ENCODE data around the gene TPO. TPM values are rescaled to one million over a fixed set of nuclear protein-coding genes. Genes with fewer than 3 reads are reported as not detected.

The TPO gene
- total RNA-seq, 1 donor from 2014 or later = 0.41 TPM

DNA sequence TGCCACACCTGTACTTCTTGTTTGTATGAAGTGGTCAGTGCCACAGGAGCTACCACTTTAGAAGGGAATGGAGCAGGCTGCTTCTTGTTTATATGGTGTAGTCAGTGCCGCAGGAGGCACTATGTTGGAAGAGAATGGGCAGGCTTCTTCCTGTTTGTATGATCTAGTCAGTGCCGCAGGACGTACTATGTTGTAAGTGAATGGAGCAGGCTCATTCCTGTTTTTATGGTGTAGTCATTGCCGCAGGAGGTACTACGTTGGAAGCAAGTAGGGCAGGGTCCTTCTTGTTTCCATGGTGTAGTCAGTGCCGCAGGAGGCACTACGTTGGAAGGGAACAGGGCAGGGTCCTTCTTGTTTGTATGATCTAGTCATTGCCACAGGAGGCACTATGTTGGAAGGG, 27.3 kb downstream of the TPO start:
- FAIRE-seq (no peak), DNase-seq (ENCODE audit: low spot score in 2 of 2) (no peak)

DNA sequence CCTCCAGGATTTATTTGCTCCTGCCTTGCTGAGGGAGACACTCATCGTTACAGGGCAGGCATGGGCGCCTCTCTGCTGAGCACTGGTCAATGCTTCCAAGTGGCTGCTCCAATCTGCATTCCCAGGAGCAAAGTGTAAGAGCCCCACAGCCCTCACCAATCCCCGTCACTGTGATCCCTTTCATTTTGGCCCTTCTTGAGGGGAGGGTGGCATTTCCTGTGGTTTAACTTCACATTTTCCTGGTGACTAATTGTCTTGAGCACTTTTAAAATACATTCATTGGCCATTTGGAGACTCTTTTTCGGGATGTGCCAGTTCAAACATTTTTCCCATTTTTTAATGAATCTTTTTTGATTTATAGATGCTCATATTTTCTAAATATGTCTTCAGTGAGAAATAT, 33.0 kb downstream of the TPO start:
- no peak for DNase-seq (ENCODE audit: low spot score in 2 of 2)
- FAIRE-seq = no peak

DNA sequence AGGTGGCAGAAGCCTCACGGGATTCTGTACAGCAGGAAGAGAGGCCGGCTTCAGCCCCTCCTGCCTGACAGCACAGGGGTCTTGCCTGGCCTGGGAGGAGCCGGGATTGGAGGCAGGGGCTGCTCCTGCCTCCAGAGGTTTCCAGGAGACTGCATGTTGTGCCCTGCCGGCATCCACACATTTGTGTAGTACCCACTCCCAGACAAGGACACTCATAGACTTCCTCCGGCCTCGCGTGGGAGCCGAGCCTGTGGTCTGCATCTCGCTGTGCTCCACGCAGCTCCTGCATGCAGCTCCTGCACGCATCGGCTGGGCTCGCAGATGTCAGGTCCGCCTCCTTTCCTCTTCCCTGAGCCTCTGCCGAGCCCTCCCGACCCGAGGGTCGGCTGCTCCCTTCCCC, 34.7 kb downstream of the TPO start:
- DNase-seq (ENCODE audit: low spot score in 2 of 2) (no peak), FAIRE-seq (no peak)

GRCh38 chr2:1450915-1451314, 37.7 kb downstream of the TPO start:
- no peak for FAIRE-seq
- no peak for DNase-seq (ENCODE audit: low spot score in 2 of 2)

- FAIRE-seq (no peak), DNase-seq (ENCODE audit: low spot score in 2 of 2) (no peak)
Measured at GRCh38 chr2:1451422-1451821, 38.2 kb downstream of the TPO start.

- DNase-seq (ENCODE audit: low spot score in 2 of 2) (no peak), FAIRE-seq (no peak)
Measured at GRCh38 chr2:1453561-1453960, 40.3 kb downstream of the TPO start.

DNA sequence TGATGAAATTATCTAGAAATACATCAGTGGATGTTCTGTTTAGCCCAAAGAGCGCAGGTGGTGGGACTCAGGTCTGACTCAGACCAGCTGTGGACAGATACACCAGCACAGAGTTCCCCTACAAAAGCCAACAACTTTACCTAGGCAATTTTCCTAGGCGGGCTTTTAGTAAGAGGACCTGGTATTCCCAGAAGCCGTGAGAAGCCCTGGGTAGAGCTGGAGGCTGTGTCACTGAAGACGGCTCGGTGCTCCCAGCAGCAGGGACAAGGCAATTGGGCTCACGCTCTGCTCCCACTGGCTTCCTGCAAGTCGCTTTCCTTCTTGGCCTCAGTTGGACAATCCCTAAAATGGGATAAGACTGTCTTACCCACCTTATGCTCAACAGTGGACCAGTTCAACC, 41.1 kb downstream of the TPO start:
- FAIRE-seq (no peak), DNase-seq (ENCODE audit: low spot score in 2 of 2) (no peak)

DNA sequence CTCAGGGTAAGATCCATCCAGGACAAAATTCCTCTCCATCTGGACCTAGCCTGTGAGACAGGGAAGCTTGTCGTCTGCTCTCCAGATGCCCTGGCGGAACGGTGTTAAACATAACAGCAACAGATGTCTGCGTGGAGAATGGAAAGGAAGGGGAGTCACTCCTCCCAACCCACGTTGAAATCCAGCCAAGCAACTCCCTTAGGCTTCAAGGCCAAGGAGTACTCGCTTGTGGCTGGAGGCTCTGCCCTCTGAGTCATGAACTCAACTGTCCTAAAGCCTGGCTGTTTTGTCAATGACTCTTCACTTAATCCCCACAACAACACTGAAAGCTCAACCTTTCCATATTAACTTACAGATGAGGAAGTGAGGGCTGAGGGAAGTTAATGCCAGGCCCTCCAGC, 42.2 kb downstream of the TPO start:
- FAIRE-seq (no peak), DNase-seq (ENCODE audit: low spot score in 2 of 2) (no peak)

- FAIRE-seq (no peak), DNase-seq (ENCODE audit: low spot score in 2 of 2) (no peak)
Measured at GRCh38 chr2:1458432-1458831, 45.2 kb downstream of the TPO start.

- FAIRE-seq (no peak), DNase-seq (ENCODE audit: low spot score in 2 of 2) (no peak)
Measured at GRCh38 chr2:1459727-1460126, 46.5 kb downstream of the TPO start.

GRCh38 chr2:1460851-1461418, 47.7 kb downstream of the TPO start:
- DNase-seq (ENCODE audit: low spot score in 2 of 2) (no peak), FAIRE-seq (no peak)

DNA sequence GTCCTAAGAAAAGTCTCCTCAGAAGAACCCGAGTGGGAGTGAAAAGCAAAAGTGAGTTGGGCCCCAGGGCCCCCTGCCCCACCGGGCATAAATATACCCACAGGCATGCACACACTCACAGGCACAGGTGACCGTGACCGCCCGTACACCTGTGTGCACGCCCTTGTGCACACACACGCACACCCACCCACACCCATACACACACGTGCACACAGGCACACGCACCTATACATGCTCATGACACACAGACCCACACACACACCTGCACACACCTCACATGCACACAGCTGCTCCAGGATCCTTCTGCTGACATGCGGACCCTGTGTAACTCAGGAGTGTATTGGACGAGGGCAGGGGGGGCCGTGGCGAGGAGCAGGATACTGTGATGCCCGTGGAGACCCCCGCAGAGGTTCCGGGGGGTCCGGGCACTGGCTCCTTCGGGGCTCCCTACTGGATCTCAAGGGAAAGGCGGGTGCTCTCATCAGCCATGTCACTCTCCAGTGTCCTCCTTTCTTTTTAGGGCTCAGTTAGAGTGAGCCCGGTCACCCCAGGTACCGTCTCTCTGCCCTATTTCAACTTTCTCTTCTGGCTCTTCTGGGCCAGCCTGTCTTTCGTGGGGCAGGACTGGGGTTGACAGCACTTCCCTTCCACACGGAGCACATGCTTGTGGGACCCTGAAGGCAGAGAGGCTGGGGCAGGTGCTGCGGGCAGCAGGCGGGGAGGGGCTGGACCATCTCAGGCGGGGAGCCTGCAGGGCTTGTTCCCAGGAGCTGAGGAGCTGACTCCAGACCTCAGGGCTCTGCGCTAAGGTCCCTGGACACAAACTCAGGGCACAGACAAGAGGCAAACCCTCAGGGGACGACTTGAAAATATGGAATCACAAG, 48.5 kb downstream of the TPO start:
- no peak for FAIRE-seq
- no peak for DNase-seq (ENCODE audit: low spot score in 2 of 2)

GRCh38 chr2:1462994-1463393, 49.7 kb downstream of the TPO start:
- no peak for DNase-seq (ENCODE audit: low spot score in 2 of 2)
- no peak for FAIRE-seq

DNA sequence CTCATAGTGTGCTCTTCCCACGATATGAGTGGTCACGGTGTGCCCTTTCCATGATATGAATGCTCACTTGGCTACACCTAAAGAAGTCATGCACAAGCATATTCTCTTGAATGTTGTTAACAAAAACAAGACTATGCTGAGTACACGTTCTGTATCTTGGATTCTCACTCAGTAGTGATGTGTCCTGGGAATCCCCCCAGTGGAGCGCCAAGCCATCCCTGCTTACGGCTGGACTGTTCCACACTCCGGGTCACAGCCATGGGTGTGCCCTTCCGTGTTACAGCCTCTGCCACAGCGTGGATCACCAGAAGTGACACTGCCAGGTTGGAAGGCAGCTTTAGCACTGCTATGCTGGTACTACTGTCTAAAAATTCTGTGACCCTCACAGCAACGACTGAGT, 59.1 kb downstream of the TPO start:
- FAIRE-seq (no peak), DNase-seq (ENCODE audit: low spot score in 2 of 2) (no peak)

- FAIRE-seq = no peak
- no peak for DNase-seq (ENCODE audit: low spot score in 2 of 2)
Measured at GRCh38 chr2:1476617-1477195, 63.4 kb downstream of the TPO start.

DNA sequence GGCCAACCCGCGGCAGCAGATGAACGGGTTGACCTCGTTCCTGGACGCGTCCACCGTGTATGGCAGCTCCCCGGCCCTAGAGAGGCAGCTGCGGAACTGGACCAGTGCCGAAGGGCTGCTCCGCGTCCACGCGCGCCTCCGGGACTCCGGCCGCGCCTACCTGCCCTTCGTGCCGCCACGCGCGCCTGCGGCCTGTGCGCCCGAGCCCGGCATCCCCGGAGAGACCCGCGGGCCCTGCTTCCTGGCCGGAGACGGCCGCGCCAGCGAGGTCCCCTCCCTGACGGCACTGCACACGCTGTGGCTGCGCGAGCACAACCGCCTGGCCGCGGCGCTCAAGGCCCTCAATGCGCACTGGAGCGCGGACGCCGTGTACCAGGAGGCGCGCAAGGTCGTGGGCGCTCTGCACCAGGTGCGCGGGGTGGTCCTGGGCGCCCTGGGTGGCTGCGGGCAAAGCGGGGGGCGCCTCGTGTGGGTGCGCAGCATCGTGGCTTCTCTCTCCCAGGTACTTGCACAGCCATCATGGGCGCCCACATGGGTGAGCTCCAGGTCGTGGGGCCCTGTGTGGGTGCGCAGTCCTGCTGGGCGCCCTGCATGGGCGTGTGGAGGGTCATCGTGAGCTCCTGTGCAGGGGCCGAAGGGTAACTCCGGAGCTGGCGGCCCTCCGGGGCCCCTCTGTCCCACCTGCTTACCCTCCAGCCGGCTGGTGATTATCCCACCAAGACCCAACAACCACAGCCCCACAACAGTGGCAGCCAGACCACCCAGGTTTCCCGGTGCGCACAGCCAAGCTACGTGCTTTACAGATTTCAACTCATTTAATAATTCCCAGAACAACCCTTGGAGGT, 64.2 kb downstream of the TPO start:
- FAIRE-seq (no peak), DNase-seq (ENCODE audit: low spot score in 2 of 2) (no peak)

GRCh38 chr2:1478311-1479305, 65.3 kb downstream of the TPO start:
- DNase-seq (ENCODE audit: low spot score in 2 of 2) (no peak), FAIRE-seq (no peak)

DNA sequence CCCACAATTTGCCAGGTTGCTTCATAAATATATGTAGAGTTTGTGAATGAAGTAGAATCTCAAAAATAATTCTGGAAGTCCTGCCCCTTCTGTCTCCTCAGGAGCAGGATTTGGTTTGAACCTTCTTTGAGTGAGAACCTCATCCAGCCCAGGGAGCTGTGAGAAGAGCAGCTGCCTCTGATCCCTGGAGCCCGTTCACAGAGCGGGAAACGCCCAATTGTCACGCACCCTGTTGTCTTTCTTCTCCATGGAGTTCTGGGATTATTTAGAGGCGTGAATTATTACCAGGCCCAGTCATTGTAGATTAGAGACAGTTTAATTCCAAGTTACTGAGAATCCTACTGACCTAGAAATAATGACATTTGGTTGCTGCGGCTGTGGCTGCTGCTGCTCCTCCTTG, 66.1 kb downstream of the TPO start:
- FAIRE-seq (no peak), DNase-seq (ENCODE audit: low spot score in 2 of 2) (no peak)

DNA sequence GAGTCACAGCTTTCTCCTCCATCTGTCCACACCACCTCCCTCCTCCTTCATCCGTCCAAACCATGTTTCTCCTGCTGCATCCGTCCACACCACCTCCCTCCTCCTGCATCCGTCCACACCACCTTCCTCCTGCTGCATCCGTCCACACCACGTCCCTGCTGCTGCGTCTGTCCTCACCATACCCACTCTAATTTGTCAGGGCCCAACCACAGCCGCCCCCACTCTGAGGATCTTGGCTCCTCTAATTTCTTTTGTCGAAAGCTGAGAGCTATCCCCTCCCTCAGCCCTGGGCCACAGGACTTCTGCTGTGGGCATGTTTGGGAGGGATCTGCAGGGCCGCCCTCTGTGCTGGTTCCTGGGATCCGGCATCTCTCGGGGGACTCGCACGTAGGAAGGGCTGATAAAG, 67.4 kb downstream of the TPO start:
- no peak for FAIRE-seq
- no peak for DNase-seq (ENCODE audit: low spot score in 2 of 2)
